Islet of Langerhans (tissue), 1 donor: ENCODE data around the gene COL8A1.

Experiments
- FAIRE-seq: peaks from one replicate; lab custom pipeline; 2011; peaks lifted over from hg19 to GRCh38; lab: Jason Lieb, UNC

COL8A1 gene

GRCh38 chr3:99674086-99674789 lies 35.8 kb downstream of the COL8A1 start:
- no peak for FAIRE-seq

- FAIRE-seq, result no peak
Measured at GRCh38 chr3:99678023-99678422, 39.6 kb downstream of the COL8A1 start.

GRCh38 chr3:99678896-99679295 lies 40.5 kb downstream of the COL8A1 start:
- no peak for FAIRE-seq

GRCh38 chr3:99681512-99681911 lies 43.1 kb downstream of the COL8A1 start:
- FAIRE-seq, result no peak

- FAIRE-seq, result no peak
Measured at GRCh38 chr3:99681976-99682375, 43.6 kb downstream of the COL8A1 start.

- no peak for FAIRE-seq
Measured at GRCh38 chr3:99683465-99683864, 45.1 kb downstream of the COL8A1 start.

- FAIRE-seq, result no peak
Measured at GRCh38 chr3:99683876-99684275, 45.5 kb downstream of the COL8A1 start.

GRCh38 chr3:99684644-99685043 lies 46.2 kb downstream of the COL8A1 start:
- FAIRE-seq, result no peak

GRCh38 chr3:99686469-99686868 lies 48.1 kb downstream of the COL8A1 start:
- FAIRE-seq, result no peak

GRCh38 chr3:99686955-99687612 lies 48.7 kb downstream of the COL8A1 start:
- FAIRE-seq, result no peak

- FAIRE-seq, result no peak
Measured at GRCh38 chr3:99690761-99691369, 52.5 kb downstream of the COL8A1 start.

- no peak for FAIRE-seq
Measured at GRCh38 chr3:99693636-99694035, 55.2 kb downstream of the COL8A1 start.

- no peak for FAIRE-seq
Measured at GRCh38 chr3:99696497-99696896, 58.1 kb downstream of the COL8A1 start.

- no peak for FAIRE-seq
Measured at GRCh38 chr3:99697250-99697649, 58.9 kb downstream of the COL8A1 start.

GRCh38 chr3:99698932-99699331 lies 60.5 kb downstream of the COL8A1 start:
- no peak for FAIRE-seq

- no peak for FAIRE-seq
Measured at GRCh38 chr3:99699841-99700240, 61.4 kb downstream of the COL8A1 start.

GRCh38 chr3:99700631-99701268 lies 62.4 kb downstream of the COL8A1 start:
- FAIRE-seq, result no peak

- FAIRE-seq, result no peak
Measured at GRCh38 chr3:99702953-99703943, 64.9 kb downstream of the COL8A1 start.

- no peak for FAIRE-seq
Measured at GRCh38 chr3:99704417-99704816, 66.0 kb downstream of the COL8A1 start.

- FAIRE-seq, result no peak
Measured at GRCh38 chr3:99706410-99706809, 68.0 kb downstream of the COL8A1 start.

GRCh38 chr3:99708207-99708745 lies 69.9 kb downstream of the COL8A1 start:
- no peak for FAIRE-seq

GRCh38 chr3:99709686-99710085 lies 71.3 kb downstream of the COL8A1 start:
- no peak for FAIRE-seq
